DND-41 (cell line): ENCODE measurements around the gene SLC25A28.
A peak's percentile ranks its signal among the peaks of the same experiment; 100 is the strongest.
"Not testable (repeated sequence)": the region's sequence is repeated elsewhere in the genome, so short reads cannot be mapped to it uniquely, and the experiment has no call there.

Source experiments
- ATAC-seq: fragments of 200-7000 bp; cut with Tn5 transposase; 3 replicates; pipeline ENCODE4 v1.9.1; 2021; ENCODE audit warnings: low read depth; ENCODE audit not compliant: insufficient read depth
- DNase-seq: peaks from one replicate; pipeline ENCODE4 v3.0.0-alpha.2; 2020
- H2AFZ ChIP-seq: 2 replicates; pipeline ENCODE4 v1.6.0; 2012; ENCODE audit warnings: low read depth, low read length
- H3K27ac ChIP-seq: 2 replicates; pipeline ENCODE4 v1.5.1; 2012; ENCODE audit warnings: low read length, inconsistent platforms
- H3K27me3 ChIP-seq: fragments of 200-600 bp; sonication (generic); 2 replicates; pipeline ENCODE4 v1.6.0; 2012; ENCODE audit warnings: low read length, mild to moderate bottlenecking, inconsistent platforms; ENCODE audit not compliant: insufficient read depth, poor library complexity
- H3K36me3 ChIP-seq: 2 replicates; pipeline ENCODE4 v1.5.1; 2012; ENCODE audit warnings: low read length, inconsistent platforms; ENCODE audit not compliant: insufficient read depth
- H3K4me1 ChIP-seq: 2 replicates; pipeline ENCODE4 v1.5.1; 2012; ENCODE audit warnings: mild to moderate bottlenecking, low read length; ENCODE audit not compliant: insufficient read depth
- H3K4me2 ChIP-seq: 2 replicates; pipeline ENCODE4 v1.6.0; 2012; ENCODE audit warnings: mild to moderate bottlenecking, moderate library complexity, low read length, inconsistent platforms; ENCODE audit not compliant: insufficient read depth
- H3K4me3 ChIP-seq, 2 experiments: fragments of 200-600 bp in 1 of 2; shearing (Covaris generic) in 1 of 2; 2 replicates each; pipeline ENCODE4 v1.5.1; 2012 to 2016; ENCODE audit warnings: inconsistent platforms in 2 of 2, low read length in 2 of 2, mild to moderate bottlenecking in 2 of 2, low read depth in 1 of 2, moderate library complexity in 1 of 2
- H3K79me2 ChIP-seq: 2 replicates; pipeline ENCODE4 v1.6.0; 2012; ENCODE audit warnings: low read length, inconsistent platforms; ENCODE audit not compliant: insufficient read depth
- H3K9ac ChIP-seq: 2 replicates; pipeline ENCODE4 v1.6.0; 2012; ENCODE audit warnings: low read depth, mild to moderate bottlenecking, inconsistent platforms, low read length, moderate library complexity
- H3K9me3 ChIP-seq: 2 replicates; pipeline ENCODE4 v1.5.1; 2012; ENCODE audit warnings: low read length, moderate library complexity, mild to moderate bottlenecking, inconsistent platforms; ENCODE audit not compliant: insufficient read depth, severe bottlenecking
- H4K20me1 ChIP-seq: 2 replicates; pipeline ENCODE4 v1.6.0; 2012; ENCODE audit warnings: low read length; ENCODE audit not compliant: insufficient read depth
- EZH2 ChIP-seq: IDR thresholded peaks from 3 replicates; pipeline ENCODE4 v1.6.1; 2012; ENCODE audit warnings: borderline replicate concordance, low read depth, mild to moderate bottlenecking, moderate library complexity, low read length, inconsistent platforms; ENCODE audit not compliant: severe bottlenecking
- TF ChIP-seq, protein P1 (sequence below): IDR thresholded peaks from 2 replicates; pipeline ENCODE4 v1.5.1; 2012; ENCODE audit warnings: borderline replicate concordance, low read length, moderate library complexity, mild to moderate bottlenecking; ENCODE audit not compliant: poor library complexity, severe bottlenecking; ENCODE audit errors: extremely low read depth

Gene SLC25A28

DNA sequence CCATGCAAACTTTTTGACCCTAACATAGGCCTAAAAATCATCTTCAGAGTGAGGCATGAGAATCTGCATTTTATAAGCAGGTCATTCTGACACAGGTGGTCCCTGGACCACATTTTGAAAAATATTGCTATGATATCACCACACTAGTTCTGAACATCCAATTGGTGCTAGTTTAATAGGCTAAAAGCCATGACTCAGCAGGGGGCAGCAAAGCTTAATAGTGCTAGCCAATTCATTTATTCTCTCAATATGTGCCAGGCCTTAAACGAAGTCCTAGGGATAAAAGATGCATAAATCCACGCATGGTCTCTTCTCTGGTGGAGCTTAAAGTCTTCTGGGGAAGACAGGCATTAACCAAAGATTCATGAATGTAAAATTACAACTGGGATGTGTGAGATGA, 10.2 kb upstream of the SLC25A28 start:
- H3K27ac ChIP-seq, result no peak overlapping the region
- H3K9ac ChIP-seq, result no peak overlapping the region
- H2AFZ ChIP-seq, result no peak overlapping the region
- H3K9me3 ChIP-seq, result no peaks in the 10 kb centered on the region
- TF ChIP-seq, protein P1, sequence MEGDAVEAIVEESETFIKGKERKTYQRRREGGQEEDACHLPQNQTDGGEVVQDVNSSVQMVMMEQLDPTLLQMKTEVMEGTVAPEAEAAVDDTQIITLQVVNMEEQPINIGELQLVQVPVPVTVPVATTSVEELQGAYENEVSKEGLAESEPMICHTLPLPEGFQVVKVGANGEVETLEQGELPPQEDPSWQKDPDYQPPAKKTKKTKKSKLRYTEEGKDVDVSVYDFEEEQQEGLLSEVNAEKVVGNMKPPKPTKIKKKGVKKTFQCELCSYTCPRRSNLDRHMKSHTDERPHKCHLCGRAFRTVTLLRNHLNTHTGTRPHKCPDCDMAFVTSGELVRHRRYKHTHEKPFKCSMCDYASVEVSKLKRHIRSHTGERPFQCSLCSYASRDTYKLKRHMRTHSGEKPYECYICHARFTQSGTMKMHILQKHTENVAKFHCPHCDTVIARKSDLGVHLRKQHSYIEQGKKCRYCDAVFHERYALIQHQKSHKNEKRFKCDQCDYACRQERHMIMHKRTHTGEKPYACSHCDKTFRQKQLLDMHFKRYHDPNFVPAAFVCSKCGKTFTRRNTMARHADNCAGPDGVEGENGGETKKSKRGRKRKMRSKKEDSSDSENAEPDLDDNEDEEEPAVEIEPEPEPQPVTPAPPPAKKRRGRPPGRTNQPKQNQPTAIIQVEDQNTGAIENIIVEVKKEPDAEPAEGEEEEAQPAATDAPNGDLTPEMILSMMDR, result peak; percentile 54
- TF ChIP-seq EZH2, result no peak
- H3K4me1 ChIP-seq, result no peaks in the 10 kb centered on the region
- ATAC-seq (no peak), DNase-seq (no peak)
- no peaks in the 10 kb centered on the region for H4K20me1 ChIP-seq
- H3K79me2 ChIP-seq, result no peaks in the 10 kb centered on the region
- no peak overlapping the region for H3K4me2 ChIP-seq
- no peak overlapping the region for H3K4me3 ChIP-seq
- H3K36me3 ChIP-seq, result no peaks in the 10 kb centered on the region
- peaks cover 7% of the 10 kb centered on the region for H3K27me3 ChIP-seq

DNA sequence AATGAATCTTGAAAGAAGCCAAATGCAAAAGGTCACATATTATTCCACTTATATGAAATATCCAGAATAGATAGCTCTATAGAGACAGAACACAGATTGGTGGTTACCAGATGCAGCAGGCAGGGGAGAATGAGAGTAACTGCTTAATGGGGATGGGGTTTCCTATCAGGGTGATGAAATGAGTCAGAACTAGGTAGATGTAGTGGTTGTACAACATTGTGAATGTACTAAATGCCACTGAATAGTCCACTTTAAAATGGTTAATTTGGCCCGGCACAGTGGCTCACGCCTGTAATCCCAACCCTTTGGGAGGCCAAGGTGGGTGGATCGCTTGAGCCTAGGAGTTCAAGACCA, 9.4 kb upstream of the SLC25A28 start:
- Histone ChIP-seq H2AFZ (no peak overlapping the region), H3K4me3 (no peak overlapping the region), H3K79me2 (no peaks in the 10 kb centered on the region), H3K9ac (no peak overlapping the region), H3K27ac (no peak overlapping the region), H3K4me2 (no peak overlapping the region), H3K27me3 (peaks cover 7% of the 10 kb centered on the region), H3K9me3 (no peaks in the 10 kb centered on the region), H3K36me3 (no peaks in the 10 kb centered on the region), H4K20me1 (no peaks in the 10 kb centered on the region), H3K4me1 (no peaks in the 10 kb centered on the region)
- TF ChIP-seq, protein P1, result no peak
- TF ChIP-seq EZH2, result no peak
- ATAC-seq (no peak), DNase-seq (no peak)

DNA sequence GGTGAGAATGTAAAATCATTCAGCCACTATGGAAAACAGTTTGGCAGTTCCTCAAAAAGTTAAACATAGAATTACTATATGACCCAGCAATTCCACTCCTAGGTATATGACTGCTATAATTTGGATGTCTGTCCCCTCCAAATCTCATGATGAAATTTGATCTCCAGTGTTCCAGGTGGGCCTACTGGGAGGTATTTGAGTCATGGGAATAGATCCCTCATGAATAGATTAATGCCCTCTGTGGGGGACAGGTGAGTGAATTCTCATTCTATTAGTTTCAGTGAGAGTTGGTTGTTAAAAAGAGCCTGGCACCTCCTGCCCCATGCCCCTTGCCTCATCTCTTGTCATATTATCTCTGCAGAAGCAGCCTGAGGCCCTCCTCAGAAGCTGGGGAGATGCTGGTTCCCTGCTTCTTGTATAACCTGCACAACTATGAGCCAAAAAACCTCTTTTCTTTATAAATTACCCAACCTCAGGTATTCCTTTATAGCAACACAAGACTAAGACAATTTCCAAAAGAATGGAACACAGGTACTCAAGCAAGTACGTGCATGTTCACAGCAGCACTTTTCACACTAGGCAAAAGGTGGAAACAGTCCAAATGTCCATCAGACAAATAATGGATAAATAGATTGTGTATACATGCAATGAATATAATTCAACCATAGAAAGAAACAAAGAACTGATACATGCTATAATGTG, 8.8 kb upstream of the SLC25A28 start:
- ATAC-seq (no peak), DNase-seq (no peak)
- Histone ChIP-seq H3K9me3 (no peaks in the 10 kb centered on the region), H3K9ac (no peak overlapping the region), H3K4me2 (no peak overlapping the region), H3K36me3 (no peaks in the 10 kb centered on the region), H3K4me3 (no peak overlapping the region), H3K27me3 (peaks cover 7% of the 10 kb centered on the region), H3K4me1 (no peaks in the 10 kb centered on the region), H4K20me1 (no peaks in the 10 kb centered on the region), H3K79me2 (no peaks in the 10 kb centered on the region), H2AFZ (no peak overlapping the region), H3K27ac (no peak overlapping the region)
- TF ChIP-seq EZH2, result no peak
- TF ChIP-seq, protein P1, result no peak

DNA sequence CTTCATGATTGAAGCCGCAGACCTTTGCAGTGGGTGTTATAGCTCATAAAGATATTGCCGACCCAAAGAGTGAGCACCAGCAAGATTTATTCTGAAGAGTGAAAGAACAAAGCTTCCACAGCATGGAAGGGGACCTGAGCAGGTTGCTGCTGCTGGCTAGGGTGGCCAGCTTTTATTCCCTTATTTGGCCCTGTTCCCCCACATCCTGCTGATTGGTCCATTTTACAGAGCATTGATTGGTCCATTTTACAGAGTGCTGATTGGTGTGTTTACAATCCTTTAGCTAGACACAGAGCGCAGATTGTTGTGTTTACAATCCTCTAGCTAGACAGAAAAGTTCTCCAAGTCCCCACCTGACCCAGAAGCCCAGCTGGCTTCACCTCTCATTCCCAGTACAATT, 4.9 kb upstream of the SLC25A28 start:
- H3K27ac ChIP-seq, H3K79me2 ChIP-seq, H3K9ac ChIP-seq, H3K27me3 ChIP-seq, H3K4me3 ChIP-seq, H2AFZ ChIP-seq, H3K4me2 ChIP-seq, H3K9me3 ChIP-seq, DNase-seq, H3K36me3 ChIP-seq, H4K20me1 ChIP-seq, ATAC-seq: not testable (repeated sequence)
- peaks cover 11% of the 10 kb centered on the region for H3K4me1 ChIP-seq
